Suprapubic skin (tissue), 3 donors: ENCODE measurements around the gene TLE7.

Experiments used
- CTCF ChIP-seq, 2 donors: fragments of 200-600 bp in 1 of 2; fragments of 450-650 bp in 1 of 2; sonication (generic) in 1 of 2; IDR thresholded peaks; one replicate each; pipeline ENCODE4 v1.5.1; 2016 to 2019; ENCODE audit warnings: antibody characterized with exemption in 2 of 2, mild to moderate bottlenecking in 1 of 2, moderate library complexity in 1 of 2
- POLR2AphosphoS5 ChIP-seq, 3 donors: sonication (generic); formaldehyde crosslinking; IDR thresholded peaks; one replicate each; pipeline ENCODE4 v1.6.1; 2017; ENCODE audit warnings: antibody characterized with exemption in 3 of 3

- TF ChIP-seq POLR2AphosphoS5 (IDR thresholded peaks at IDR 0.05), result no peak
- TF ChIP-seq CTCF (IDR thresholded peaks at IDR 0.05), result no peak
Measured at GRCh38 chr16:71430744-71431143, 11.1 kb downstream of the TLE7 start.
